ENCODE data around the gene DISP3.
A peak's percentile ranks its signal among the peaks of the same experiment; 100 is the strongest.

The DISP3 gene

DNA sequence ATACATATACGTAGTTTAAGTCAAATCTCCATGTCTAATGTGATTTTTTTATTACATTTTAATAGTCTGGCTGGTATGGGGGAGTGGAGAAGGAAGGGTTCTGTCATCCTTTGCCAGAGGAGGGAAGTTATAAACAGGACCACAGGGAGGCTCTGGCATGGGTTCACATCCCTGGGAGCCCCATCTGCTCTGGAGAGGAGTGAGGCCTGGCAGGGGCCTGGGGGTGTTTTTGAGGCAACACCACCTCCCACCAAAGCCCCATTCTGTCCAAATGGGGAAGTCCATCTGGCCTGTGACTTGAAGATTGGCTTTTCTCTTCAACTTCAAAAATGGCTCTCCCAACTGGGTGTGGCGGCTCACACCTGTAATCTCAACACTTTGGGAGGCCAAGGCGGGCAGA lies 15.8 kb downstream of the DISP3 start:
- Histone ChIP-seq H3K27ac (ENCODE audit: insufficient read depth, low read depth, low read length, poor library complexity, severe bottlenecking) (no peak overlapping the region), H3K9me3 (ENCODE audit: control insufficient read depth, low read length) (no peaks in the 10 kb centered on the region), H3K36me3 (ENCODE audit: control insufficient read depth, insufficient read depth, low read length) (no peaks in the 10 kb centered on the region), H3K4me3 (ENCODE audit: insufficient read depth, low read depth, low read length) (no peak overlapping the region), H3K4me1 (ENCODE audit: control insufficient read depth, insufficient read depth, low read length) (peaks cover 23% of the 10 kb centered on the region), H3K27me3 (ENCODE audit: control insufficient read depth, insufficient read depth, low read length, poor library complexity, severe bottlenecking) (no peaks in the 10 kb centered on the region)
- 88 to 92% methylated on average over 3 of the region's 3 CpGs for WGBS, 2 experiments

DNA sequence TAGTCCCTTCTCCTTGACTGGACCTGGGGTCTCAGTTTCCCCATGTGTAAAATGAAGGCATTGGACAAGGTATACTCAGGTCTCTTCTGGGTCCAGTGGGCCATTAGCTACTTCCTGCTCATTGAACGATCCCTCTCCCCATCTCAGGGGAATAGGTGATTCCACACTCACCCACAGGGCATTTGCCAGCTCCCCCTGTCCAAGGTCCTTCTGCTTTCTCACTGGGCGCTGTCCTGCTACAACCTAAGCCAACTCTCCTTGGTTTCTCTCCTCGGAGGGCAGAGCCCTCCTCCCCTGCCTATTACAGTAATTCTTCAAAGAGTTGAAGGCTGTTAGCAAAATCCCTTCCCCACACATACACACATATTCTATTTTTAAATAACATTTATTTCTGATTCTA lies 16.6 kb downstream of the DISP3 start:
- peaks cover 31% of the 10 kb centered on the region for H3K4me1 ChIP-seq (ENCODE audit: control insufficient read depth, insufficient read depth, low read length)
- H3K36me3 ChIP-seq (ENCODE audit: control insufficient read depth, insufficient read depth, low read length): no peaks in the 10 kb centered on the region
- no peak overlapping the region for H3K27ac ChIP-seq (ENCODE audit: insufficient read depth, low read depth, low read length, poor library complexity, severe bottlenecking)
- no peaks in the 10 kb centered on the region for H3K9me3 ChIP-seq (ENCODE audit: control insufficient read depth, low read length)
- WGBS, 2 experiments: 80 to 87% methylated on average over 3 of the region's 3 CpGs
- no peaks in the 10 kb centered on the region for H3K27me3 ChIP-seq (ENCODE audit: control insufficient read depth, insufficient read depth, low read length, poor library complexity, severe bottlenecking)
- no peak overlapping the region for H3K4me3 ChIP-seq (ENCODE audit: insufficient read depth, low read depth, low read length)

DNA sequence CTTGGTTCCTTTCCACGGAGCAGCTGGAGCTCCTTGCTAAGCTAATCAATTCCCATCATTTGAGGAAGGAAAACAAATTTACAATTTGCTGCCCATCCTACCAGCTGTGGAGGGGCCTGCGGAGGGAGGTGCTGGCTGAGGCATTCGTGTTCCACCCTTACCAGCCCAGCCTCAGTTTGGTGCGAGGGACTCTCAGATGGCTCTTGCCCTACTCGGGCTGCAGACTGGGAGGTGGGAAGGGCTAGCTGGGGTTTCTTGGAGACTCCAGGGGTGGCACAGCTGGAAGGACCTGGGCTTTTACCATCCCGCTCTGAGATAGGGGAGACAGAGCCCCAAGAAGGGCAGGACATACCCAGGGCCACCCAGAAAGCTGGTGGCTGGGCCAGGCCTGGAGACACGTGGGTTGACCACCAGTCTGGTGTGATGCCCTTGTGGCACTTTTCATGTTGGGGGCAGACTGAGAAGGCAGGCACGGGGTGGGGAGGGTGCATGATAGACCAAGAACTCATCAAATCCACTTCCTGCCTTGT lies 17.7 kb downstream of the DISP3 start:
- Histone ChIP-seq H3K36me3 (ENCODE audit: control insufficient read depth, insufficient read depth, low read length) (peaks cover 4% of the 10 kb centered on the region), H3K27me3 (ENCODE audit: control insufficient read depth, insufficient read depth, low read length, poor library complexity, severe bottlenecking) (no peaks in the 10 kb centered on the region), H3K4me1 (ENCODE audit: control insufficient read depth, insufficient read depth, low read length) (peaks cover 32% of the 10 kb centered on the region), H3K27ac (ENCODE audit: insufficient read depth, low read depth, low read length, poor library complexity, severe bottlenecking) (no peak overlapping the region), H3K4me3 (ENCODE audit: insufficient read depth, low read depth, low read length) (no peak overlapping the region), H3K9me3 (ENCODE audit: control insufficient read depth, low read length) (no peaks in the 10 kb centered on the region)
- WGBS, 2 experiments: 87 to 89% methylated on average over 8 of the region's 8 CpGs

DNA sequence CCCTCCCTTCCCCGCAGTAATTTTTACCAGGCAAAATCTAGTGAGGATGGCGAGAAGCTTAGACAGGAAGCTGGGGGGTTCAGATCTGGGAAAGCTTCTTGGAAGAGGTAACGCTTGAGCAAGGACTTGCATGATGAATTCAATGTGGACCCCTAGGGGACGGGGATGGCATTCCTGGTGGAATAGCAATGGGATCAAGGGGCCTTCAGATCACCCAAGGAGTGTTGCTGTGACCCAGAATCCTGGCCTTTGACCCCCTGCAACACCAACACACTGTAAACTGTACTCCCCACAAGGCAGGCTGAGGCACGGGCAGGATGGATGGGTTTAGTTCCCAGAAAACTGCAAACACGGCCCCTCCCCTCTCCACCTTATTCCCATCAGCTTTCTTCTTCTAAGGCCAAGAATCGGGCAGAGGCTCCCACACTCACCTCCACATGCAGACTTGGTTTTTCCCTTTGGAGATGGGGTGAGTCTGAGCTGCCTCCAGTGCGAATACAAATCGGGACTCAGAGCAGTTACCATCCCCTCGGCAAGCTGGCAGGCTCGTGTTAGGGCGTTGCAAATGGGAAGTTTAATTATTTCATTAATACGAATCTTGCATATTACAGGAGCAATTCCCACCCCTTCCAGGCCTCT lies 20.1 kb downstream of the DISP3 start:
- Histone ChIP-seq H3K9me3 (ENCODE audit: control insufficient read depth, low read length) (no peaks in the 10 kb centered on the region), H3K4me3 (ENCODE audit: insufficient read depth, low read depth, low read length) (peak overlapping the region; percentile 3), H3K36me3 (ENCODE audit: control insufficient read depth, insufficient read depth, low read length) (peaks cover 22% of the 10 kb centered on the region), H3K27me3 (ENCODE audit: control insufficient read depth, insufficient read depth, low read length, poor library complexity, severe bottlenecking) (no peaks in the 10 kb centered on the region), H3K4me1 (ENCODE audit: control insufficient read depth, insufficient read depth, low read length) (peaks cover 32% of the 10 kb centered on the region), H3K27ac (ENCODE audit: insufficient read depth, low read depth, low read length, poor library complexity, severe bottlenecking) (peak overlapping the region; percentile 74)
- WGBS, 2 experiments: 36 to 43% methylated on average over 13 of the region's 13 CpGs

DNA sequence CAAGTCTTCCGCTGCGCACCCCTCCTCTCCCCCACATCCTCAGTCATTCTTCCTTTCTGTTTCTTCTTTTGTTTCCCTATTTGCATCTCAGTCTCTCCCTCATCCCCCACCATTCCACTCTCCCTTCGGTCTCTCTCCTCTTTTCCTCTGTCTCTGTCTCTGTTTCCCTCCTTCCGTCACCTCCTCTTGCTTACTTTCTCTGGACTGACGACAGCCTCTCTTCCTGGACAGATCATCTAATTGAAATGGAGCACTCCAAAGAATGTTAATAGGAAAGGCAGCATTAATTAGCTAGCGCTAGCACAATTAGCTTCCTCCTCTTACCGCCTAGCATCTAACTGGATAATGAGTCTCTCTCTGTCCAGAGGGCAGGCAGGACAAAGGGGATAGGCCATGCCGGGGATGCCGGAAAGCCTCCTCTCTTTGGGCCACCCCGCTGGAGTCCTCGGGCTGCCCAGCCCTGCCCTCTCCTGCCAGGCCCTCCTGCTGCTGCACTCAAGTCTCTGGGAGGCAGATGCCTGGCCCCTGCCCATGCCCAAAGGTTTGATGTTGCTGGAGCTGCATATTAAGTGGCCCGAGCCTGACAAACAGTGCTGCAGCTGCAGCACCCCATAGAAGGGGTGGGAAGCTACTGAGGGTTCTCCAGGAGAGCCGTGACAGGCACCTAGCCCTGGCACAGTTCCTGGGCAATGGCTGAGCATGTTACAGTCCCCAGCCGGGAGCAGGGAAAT lies 20.8 kb downstream of the DISP3 start:
- Histone ChIP-seq H3K27ac (ENCODE audit: insufficient read depth, low read depth, low read length, poor library complexity, severe bottlenecking) (peak overlapping the region; percentile 74), H3K9me3 (ENCODE audit: control insufficient read depth, low read length) (no peaks in the 10 kb centered on the region)

DNA sequence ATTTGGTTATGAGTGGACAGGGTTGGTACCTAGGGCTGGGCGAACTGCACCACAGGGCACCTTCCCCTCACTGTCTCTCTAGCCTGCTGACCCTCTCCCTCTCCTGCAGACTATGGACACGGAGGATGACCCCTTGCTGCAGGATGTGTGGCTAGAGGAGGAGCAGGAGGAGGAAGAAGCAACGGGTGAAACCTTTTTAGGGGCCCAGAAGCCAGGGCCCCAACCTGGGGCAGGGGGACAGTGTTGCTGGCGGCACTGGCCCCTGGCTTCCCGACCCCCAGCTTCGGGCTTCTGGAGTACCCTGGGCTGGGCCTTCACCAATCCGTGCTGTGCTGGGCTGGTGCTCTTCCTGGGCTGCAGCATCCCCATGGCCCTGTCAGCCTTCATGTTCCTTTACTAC lies 21.9 kb downstream of the DISP3 start:
- peaks cover 32% of the 10 kb centered on the region for H3K4me1 ChIP-seq (ENCODE audit: control insufficient read depth, insufficient read depth, low read length)
- no peak overlapping the region for H3K27ac ChIP-seq (ENCODE audit: insufficient read depth, low read depth, low read length, poor library complexity, severe bottlenecking)
- H3K27me3 ChIP-seq (ENCODE audit: control insufficient read depth, insufficient read depth, low read length, poor library complexity, severe bottlenecking): no peaks in the 10 kb centered on the region
- H3K36me3 ChIP-seq (ENCODE audit: control insufficient read depth, insufficient read depth, low read length): peaks cover 35% of the 10 kb centered on the region
- H3K9me3 ChIP-seq (ENCODE audit: control insufficient read depth, low read length): no peaks in the 10 kb centered on the region
- H3K4me3 ChIP-seq (ENCODE audit: insufficient read depth, low read depth, low read length): no peak overlapping the region
- WGBS, 2 experiments: 91 to 92% methylated on average over 7 of the region's 7 CpGs

More for the DNA sequence above, 20.8 kb downstream of the DISP3 start:
- H3K36me3 ChIP-seq (ENCODE audit: control insufficient read depth, insufficient read depth, low read length): peaks cover 29% of the 10 kb centered on the region
- 8 to 9% methylated on average over 14 of the region's 14 CpGs for WGBS, 2 experiments
- no peaks in the 10 kb centered on the region for H3K27me3 ChIP-seq (ENCODE audit: control insufficient read depth, insufficient read depth, low read length, poor library complexity, severe bottlenecking)
- peak overlapping the region; percentile 3 for H3K4me3 ChIP-seq (ENCODE audit: insufficient read depth, low read depth, low read length)
- H3K4me1 ChIP-seq (ENCODE audit: control insufficient read depth, insufficient read depth, low read length): peaks cover 32% of the 10 kb centered on the region

DNA sequence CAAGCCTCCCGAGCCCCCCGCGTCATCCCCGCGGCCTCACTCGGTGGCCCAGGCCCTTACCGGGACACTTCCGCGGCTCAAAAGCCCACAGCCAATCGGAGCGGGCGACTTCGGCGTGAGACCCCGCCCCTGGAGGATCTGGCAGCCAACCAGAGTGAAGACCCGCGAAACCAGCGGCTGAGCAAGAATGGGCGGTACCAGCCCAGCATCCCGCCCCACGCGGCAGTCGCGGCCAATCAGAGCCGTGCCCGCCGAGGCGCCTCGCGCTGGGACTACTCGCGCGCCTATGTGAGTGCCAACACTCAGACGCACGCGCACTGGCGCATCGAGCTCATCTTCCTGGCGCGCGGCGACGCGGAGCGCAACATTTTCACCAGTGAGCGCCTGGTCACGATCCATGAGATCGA lies 22.5 kb downstream of the DISP3 start:
- Histone ChIP-seq H3K36me3 (ENCODE audit: control insufficient read depth, insufficient read depth, low read length) (peaks cover 35% of the 10 kb centered on the region), H3K4me3 (ENCODE audit: insufficient read depth, low read depth, low read length) (no peak overlapping the region), H3K4me1 (ENCODE audit: control insufficient read depth, insufficient read depth, low read length) (peaks cover 32% of the 10 kb centered on the region), H3K9me3 (ENCODE audit: control insufficient read depth, low read length) (no peaks in the 10 kb centered on the region), H3K27me3 (ENCODE audit: control insufficient read depth, insufficient read depth, low read length, poor library complexity, severe bottlenecking) (no peaks in the 10 kb centered on the region), H3K27ac (ENCODE audit: insufficient read depth, low read depth, low read length, poor library complexity, severe bottlenecking) (no peak overlapping the region)
- 96 to 97% methylated on average over 48 of the region's 48 CpGs for WGBS, 2 experiments

DNA sequence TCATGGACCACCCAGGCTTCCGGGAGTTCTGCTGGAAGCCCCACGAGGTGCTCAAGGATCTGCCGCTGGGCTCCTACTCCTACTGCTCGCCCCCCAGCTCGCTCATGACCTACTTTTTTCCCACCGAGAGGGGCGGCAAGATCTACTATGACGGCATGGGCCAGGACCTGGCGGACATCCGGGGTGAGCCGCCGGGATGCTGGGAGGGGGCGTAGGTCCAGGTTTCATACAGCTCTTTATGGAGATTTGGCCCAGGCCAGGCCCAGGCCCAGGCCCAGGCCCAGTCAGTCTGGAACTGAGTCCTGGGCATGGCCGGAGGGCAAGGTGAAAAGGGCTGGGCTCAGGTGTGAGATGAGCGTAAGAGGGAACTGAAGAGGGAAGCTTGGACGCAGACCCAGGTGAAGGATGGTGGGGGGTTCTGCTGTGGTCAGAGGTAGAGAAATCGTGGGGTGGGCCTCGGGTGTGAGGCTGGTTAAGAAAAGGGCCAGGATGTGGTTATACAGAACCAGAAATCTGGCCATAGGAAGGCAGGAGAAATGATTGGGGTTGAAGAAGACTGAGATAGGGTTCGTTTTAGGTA lies 23.0 kb downstream of the DISP3 start:
- no peaks in the 10 kb centered on the region for H3K27me3 ChIP-seq (ENCODE audit: control insufficient read depth, insufficient read depth, low read length, poor library complexity, severe bottlenecking)
- no peak overlapping the region for H3K27ac ChIP-seq (ENCODE audit: insufficient read depth, low read depth, low read length, poor library complexity, severe bottlenecking)
- H3K4me1 ChIP-seq (ENCODE audit: control insufficient read depth, insufficient read depth, low read length): peaks cover 32% of the 10 kb centered on the region
- H3K36me3 ChIP-seq (ENCODE audit: control insufficient read depth, insufficient read depth, low read length): peaks cover 35% of the 10 kb centered on the region
- no peaks in the 10 kb centered on the region for H3K9me3 ChIP-seq (ENCODE audit: control insufficient read depth, low read length)
- 96% methylated on average over 19 of the region's 19 CpGs for WGBS, 2 experiments
- H3K4me3 ChIP-seq (ENCODE audit: insufficient read depth, low read depth, low read length): no peak overlapping the region

DNA sequence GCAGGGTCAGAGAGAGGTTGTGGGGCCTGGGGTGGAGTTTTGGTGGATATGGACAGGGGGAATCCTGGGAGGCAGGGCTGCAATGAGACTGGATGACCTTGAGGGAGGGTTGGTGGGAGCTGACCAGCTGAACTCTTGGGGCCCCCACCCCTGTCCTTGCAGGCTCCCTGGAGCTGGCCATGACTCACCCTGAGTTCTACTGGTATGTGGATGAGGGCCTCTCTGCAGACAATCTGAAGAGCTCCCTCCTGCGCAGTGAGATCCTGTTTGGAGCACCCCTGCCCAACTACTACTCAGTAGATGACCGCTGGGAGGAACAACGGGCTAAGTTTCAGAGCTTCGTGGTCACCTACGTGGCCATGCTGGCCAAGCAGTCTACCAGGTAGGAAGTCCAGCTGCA lies 23.6 kb downstream of the DISP3 start:
- 96 to 98% methylated on average over 5 of the region's 5 CpGs for WGBS, 2 experiments
- Histone ChIP-seq H3K9me3 (ENCODE audit: control insufficient read depth, low read length) (no peaks in the 10 kb centered on the region), H3K27ac (ENCODE audit: insufficient read depth, low read depth, low read length, poor library complexity, severe bottlenecking) (no peak overlapping the region), H3K36me3 (ENCODE audit: control insufficient read depth, insufficient read depth, low read length) (peaks cover 35% of the 10 kb centered on the region), H3K4me1 (ENCODE audit: control insufficient read depth, insufficient read depth, low read length) (peaks cover 32% of the 10 kb centered on the region), H3K4me3 (ENCODE audit: insufficient read depth, low read depth, low read length) (no peak overlapping the region), H3K27me3 (ENCODE audit: control insufficient read depth, insufficient read depth, low read length, poor library complexity, severe bottlenecking) (no peaks in the 10 kb centered on the region)

DNA sequence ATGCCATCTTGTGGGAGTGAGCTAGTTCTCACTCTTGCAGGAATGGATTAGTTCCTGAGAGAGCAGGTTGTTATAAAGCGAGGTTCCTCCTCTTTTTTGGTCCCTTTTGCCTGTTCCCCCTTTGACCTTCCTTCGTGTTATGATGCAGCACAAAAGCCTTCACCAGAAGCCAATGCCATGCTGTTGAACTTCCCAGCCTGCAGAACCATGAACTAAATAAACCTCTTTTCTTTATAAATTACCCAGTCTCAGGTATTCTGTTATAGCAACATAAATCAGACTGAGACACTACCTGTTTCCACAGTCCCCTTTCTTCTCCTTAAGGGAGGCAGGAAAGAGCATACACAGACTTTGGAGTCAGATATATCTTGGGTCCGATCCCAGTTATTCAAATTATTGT lies 25.6 kb downstream of the DISP3 start:
- no peaks in the 10 kb centered on the region for H3K27me3 ChIP-seq (ENCODE audit: control insufficient read depth, insufficient read depth, low read length, poor library complexity, severe bottlenecking)
- no peak overlapping the region for H3K4me3 ChIP-seq (ENCODE audit: insufficient read depth, low read depth, low read length)
- H3K4me1 ChIP-seq (ENCODE audit: control insufficient read depth, insufficient read depth, low read length): peaks cover 11% of the 10 kb centered on the region
- H3K36me3 ChIP-seq (ENCODE audit: control insufficient read depth, insufficient read depth, low read length): peaks cover 38% of the 10 kb centered on the region
- WGBS, 2 experiments: 91 to 93% methylated on average over 3 of the region's 3 CpGs
- no peaks in the 10 kb centered on the region for H3K9me3 ChIP-seq (ENCODE audit: control insufficient read depth, low read length)
- H3K27ac ChIP-seq (ENCODE audit: insufficient read depth, low read depth, low read length, poor library complexity, severe bottlenecking): no peak overlapping the region

All from ectodermal cell (in vitro differentiated cells).